Spleen (tissue), 7 donors: ENCODE data around the gene RABAC1.

Source experiments
- CTCF ChIP-seq, 11 experiments: fragments of 200-600 bp in 7 of 11; fragments of 450-650 bp in 4 of 11; sonication (generic) in 4 of 11; IDR thresholded peaks in 8 of 11; conservative IDR thresholded peaks in 3 of 11; 1 replicate in 7 of 11; 2 replicates in 4 of 11; pipeline versions ENCODE4 v1.4.0 to v1.8.0; 2016 to 2021; ENCODE audit warnings: antibody characterized with exemption in 11 of 11, inconsistent platforms in 4 of 11, mild to moderate bottlenecking in 1 of 11
- POLR2A ChIP-seq, 3 donors: fragments of 450-650 bp; IDR thresholded peaks; one replicate each; pipeline ENCODE4 v1.5.1; 2017; ENCODE audit warnings: antibody characterized with exemption in 3 of 3, mild to moderate bottlenecking in 1 of 3
- donor health status: DM: no; HTN: no; CAD: no; lungs with moderate emphysema.
- donor health status: DM: no; HTN: no; CAD: no.
- donor health status: DM: no; HTN: no; CAD: no.

- no peak for TF ChIP-seq CTCF (IDR thresholded peaks at IDR 0.05 in 8 of 11, conservative IDR thresholded peaks at IDR 0.05 in 3 of 11)
- no peak for TF ChIP-seq POLR2A (IDR thresholded peaks at IDR 0.05)
Measured at GRCh38 chr19:41939861-41940730, 19.0 kb downstream of the RABAC1 start.
